C4-2B (cell line): ENCODE measurements around the gene RELN.

ENCODE experiments used
- ZFX ChIP-seq: fragments of 450-650 bp; IDR thresholded peaks from 2 replicates; pipeline ENCODE4 v1.6.1; 2017
- TF ChIP-seq, protein P1 (sequence below): fragments of 450-650 bp; conservative IDR thresholded peaks from 2 replicates; pipeline ENCODE4 v1.5.1; 2017; ENCODE audit warnings: mild to moderate bottlenecking

DNA sequence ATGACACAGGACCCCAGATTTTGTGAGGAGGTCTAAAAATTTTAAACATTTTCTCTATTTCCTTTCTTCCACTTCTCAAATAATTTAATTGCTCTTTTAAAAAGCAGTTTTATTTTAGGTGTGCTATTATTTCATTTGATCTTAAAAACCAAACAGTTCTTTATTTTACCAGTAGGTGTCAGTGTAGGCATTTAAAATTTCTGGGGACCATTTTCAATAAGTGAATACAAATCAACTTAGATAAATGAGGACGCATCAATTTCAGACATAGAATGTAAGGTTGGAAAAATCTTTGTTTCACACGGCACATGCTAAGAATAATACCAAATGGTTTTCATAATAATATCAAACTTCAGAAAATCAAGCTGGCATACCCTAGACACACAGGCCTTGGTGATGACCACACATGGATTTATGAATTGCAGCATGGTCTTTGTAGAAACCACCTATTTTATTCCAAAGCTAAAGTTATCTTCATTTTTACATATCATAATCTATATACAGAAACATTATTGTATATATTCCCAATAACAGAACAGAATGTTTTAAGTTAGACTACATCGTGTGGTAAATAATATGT lies 415.9 kb downstream of the RELN start:
- TF ChIP-seq, protein P1, sequence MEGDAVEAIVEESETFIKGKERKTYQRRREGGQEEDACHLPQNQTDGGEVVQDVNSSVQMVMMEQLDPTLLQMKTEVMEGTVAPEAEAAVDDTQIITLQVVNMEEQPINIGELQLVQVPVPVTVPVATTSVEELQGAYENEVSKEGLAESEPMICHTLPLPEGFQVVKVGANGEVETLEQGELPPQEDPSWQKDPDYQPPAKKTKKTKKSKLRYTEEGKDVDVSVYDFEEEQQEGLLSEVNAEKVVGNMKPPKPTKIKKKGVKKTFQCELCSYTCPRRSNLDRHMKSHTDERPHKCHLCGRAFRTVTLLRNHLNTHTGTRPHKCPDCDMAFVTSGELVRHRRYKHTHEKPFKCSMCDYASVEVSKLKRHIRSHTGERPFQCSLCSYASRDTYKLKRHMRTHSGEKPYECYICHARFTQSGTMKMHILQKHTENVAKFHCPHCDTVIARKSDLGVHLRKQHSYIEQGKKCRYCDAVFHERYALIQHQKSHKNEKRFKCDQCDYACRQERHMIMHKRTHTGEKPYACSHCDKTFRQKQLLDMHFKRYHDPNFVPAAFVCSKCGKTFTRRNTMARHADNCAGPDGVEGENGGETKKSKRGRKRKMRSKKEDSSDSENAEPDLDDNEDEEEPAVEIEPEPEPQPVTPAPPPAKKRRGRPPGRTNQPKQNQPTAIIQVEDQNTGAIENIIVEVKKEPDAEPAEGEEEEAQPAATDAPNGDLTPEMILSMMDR = peak; percentile 82
- no peak for TF ChIP-seq ZFX
